22Rv1 (cell line): ENCODE data around the gene KRTAP10-4.
"Not testable (repeated sequence)": the region's sequence is repeated elsewhere in the genome, so short reads cannot be mapped to it uniquely, and the experiment has no call there.

ENCODE experiments used
- H3K27ac ChIP-seq: fragments of 450-650 bp; 2 replicates; pipeline ENCODE4 v1.5.1; 2017
- CTCF ChIP-seq: fragments of 450-650 bp; IDR thresholded peaks from 2 replicates; pipeline ENCODE4 v1.5.1; 2017; ENCODE audit warnings: mild to moderate bottlenecking
- ZFX ChIP-seq: fragments of 450-650 bp; IDR thresholded peaks from 2 replicates; pipeline ENCODE4 v1.6.1; 2017; ENCODE audit warnings: antibody characterized with exemption, borderline replicate concordance

KRTAP10-4 gene

GRCh38 chr21:44573630-44574456, at the start of gene KRTAP10-4:
KRTAP10-4 (plus strand) TSS chr21:44573729; CDS start chr21:44573759, 30 bp downstream.
- H3K27ac ChIP-seq = not testable (repeated sequence)

GRCh38 chr21:44524414-44525371, 48.8 kb upstream of the KRTAP10-4 start:
- TF ChIP-seq ZFX (no peak), CTCF (no peak)
- no peak overlapping the region for H3K27ac ChIP-seq

GRCh38 chr21:44525391-44526095, 48.0 kb upstream of the KRTAP10-4 start:
- TF ChIP-seq ZFX (no peak), CTCF (no peak)
- H3K27ac ChIP-seq = no peak overlapping the region

- TF ChIP-seq CTCF (no peak), ZFX (no peak)
- no peak overlapping the region for H3K27ac ChIP-seq
These were observed 47.2 kb upstream of the KRTAP10-4 start for GRCh38 chr21:44526096-44526997.

GRCh38 chr21:44527156-44527982, 46.2 kb upstream of the KRTAP10-4 start:
- H3K27ac ChIP-seq = no peak overlapping the region

GRCh38 chr21:44527983-44528633, 45.4 kb upstream of the KRTAP10-4 start:
- TF ChIP-seq ZFX (no peak), CTCF (no peak)
- H3K27ac ChIP-seq = no peak overlapping the region

More at GRCh38 chr21:44527156-44527982, 46.2 kb upstream of the KRTAP10-4 start:
- TF ChIP-seq ZFX = no peak
